ENCODE results near the gene LTA4H.

The LTA4H gene

GRCh38 chr12:95955549-95956159 lies 79.7 kb downstream of the LTA4H start:
- no peak for ATAC-seq
- TF ChIP-seq ZFP3 (CRISPR knock-in tag; IDR thresholded peaks at IDR 0.05), result no peak
- no peak for TF ChIP-seq GLIS3 (CRISPR knock-in tag; IDR thresholded peaks at IDR 0.05)
- TF ChIP-seq SNAI2 (CRISPR knock-in tag; IDR thresholded peaks at IDR 0.05), result no peak
- no peak for TF ChIP-seq ZNF8 (CRISPR knock-in tag; IDR thresholded peaks at IDR 0.05)
- no peak for TF ChIP-seq PPARA (CRISPR knock-in tag; IDR thresholded peaks at IDR 0.05; ENCODE audit: borderline replicate concordance)
- no peak for TF ChIP-seq TOX (CRISPR knock-in tag; IDR thresholded peaks at IDR 0.05; ENCODE audit: borderline replicate concordance)
- no peak for TF ChIP-seq TSHZ2 (CRISPR knock-in tag; IDR thresholded peaks at IDR 0.05)
- no peak for TF ChIP-seq BACH2 (CRISPR knock-in tag; IDR thresholded peaks at IDR 0.05; ENCODE audit: borderline replicate concordance)
- no peak for TF ChIP-seq POU6F1 (CRISPR knock-in tag; IDR thresholded peaks at IDR 0.05; ENCODE audit: borderline replicate concordance, low read depth)
- no peak for TF ChIP-seq CSDC2 (CRISPR knock-in tag; IDR thresholded peaks at IDR 0.05)
- no peak for TF ChIP-seq RARB (CRISPR knock-in tag; IDR thresholded peaks at IDR 0.05)
- no peak for TF ChIP-seq ZNF565 (CRISPR knock-in tag; conservative IDR thresholded peaks at IDR 0.05; ENCODE audit: low read depth)
- TF ChIP-seq, protein P1, sequence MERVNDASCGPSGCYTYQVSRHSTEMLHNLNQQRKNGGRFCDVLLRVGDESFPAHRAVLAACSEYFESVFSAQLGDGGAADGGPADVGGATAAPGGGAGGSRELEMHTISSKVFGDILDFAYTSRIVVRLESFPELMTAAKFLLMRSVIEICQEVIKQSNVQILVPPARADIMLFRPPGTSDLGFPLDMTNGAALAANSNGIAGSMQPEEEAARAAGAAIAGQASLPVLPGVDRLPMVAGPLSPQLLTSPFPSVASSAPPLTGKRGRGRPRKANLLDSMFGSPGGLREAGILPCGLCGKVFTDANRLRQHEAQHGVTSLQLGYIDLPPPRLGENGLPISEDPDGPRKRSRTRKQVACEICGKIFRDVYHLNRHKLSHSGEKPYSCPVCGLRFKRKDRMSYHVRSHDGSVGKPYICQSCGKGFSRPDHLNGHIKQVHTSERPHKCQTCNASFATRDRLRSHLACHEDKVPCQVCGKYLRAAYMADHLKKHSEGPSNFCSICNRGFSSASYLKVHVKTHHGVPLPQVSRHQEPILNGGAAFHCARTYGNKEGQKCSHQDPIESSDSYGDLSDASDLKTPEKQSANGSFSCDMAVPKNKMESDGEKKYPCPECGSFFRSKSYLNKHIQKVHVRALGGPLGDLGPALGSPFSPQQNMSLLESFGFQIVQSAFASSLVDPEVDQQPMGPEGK (CRISPR knock-in tag; IDR thresholded peaks at IDR 0.05; ENCODE audit: borderline replicate concordance), result no peak

DNA sequence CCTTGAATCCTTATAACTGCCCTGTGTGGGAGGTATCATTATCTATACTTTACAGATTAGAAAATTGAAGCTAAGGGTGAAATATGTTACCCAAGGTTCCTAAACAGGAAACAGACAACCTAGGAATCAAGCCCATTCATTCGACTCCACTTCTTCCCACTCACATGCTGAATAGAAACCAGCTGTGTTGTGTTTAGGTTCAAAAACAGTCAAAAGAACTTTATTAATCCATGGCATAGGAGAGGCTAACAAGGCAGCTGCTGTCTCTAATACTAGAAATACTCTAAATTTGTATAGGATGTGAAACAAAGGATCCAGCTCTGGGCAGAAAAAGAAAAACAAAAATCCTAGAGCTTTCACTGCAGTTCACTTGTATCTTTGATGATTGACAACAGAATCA lies 82.4 kb downstream of the LTA4H start:
- TF ChIP-seq PPARA (CRISPR knock-in tag; IDR thresholded peaks at IDR 0.05; ENCODE audit: borderline replicate concordance) (no peak), BACH2 (CRISPR knock-in tag; IDR thresholded peaks at IDR 0.05; ENCODE audit: borderline replicate concordance) (no peak), ISL1 (CRISPR knock-in tag; IDR thresholded peaks at IDR 0.05) (no peak), ZFP30 (CRISPR knock-in tag; IDR thresholded peaks at IDR 0.05) (no peak), OSR1 (CRISPR knock-in tag; IDR thresholded peaks at IDR 0.05) (no peak), SNAI2 (CRISPR knock-in tag; IDR thresholded peaks at IDR 0.05) (no peak), TOX (CRISPR knock-in tag; IDR thresholded peaks at IDR 0.05; ENCODE audit: borderline replicate concordance) (no peak), ZNF8 (CRISPR knock-in tag; IDR thresholded peaks at IDR 0.05) (no peak), ZFP3 (CRISPR knock-in tag; IDR thresholded peaks at IDR 0.05) (no peak), ZNF70 (CRISPR knock-in tag; IDR thresholded peaks at IDR 0.05) (no peak)
- TF ChIP-seq, protein P1 (CRISPR knock-in tag; IDR thresholded peaks at IDR 0.05; ENCODE audit: borderline replicate concordance), result no peak
- no peak for ATAC-seq

DNA sequence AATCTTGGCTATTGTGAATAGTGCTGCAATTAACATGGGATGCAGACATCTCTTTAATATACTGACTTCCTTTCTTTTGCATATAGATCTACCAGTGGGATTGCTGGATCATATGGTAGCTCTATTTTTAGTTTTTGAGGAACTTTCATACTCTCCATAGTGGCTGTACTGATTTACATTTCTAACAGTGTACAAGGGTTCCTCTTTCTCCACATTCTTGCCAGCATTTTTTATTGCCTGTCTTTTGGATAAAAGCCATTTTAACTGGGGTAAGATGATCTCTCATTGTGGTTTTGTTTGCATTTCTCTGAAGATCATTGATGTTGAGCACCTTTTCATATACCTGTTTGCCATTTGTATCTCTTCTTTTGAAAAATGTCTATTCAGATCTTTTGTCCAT lies 83.9 kb downstream of the LTA4H start:
- no peak for ATAC-seq
- TF ChIP-seq GLIS3 (CRISPR knock-in tag; IDR thresholded peaks at IDR 0.05) (no peak), ZC3H10 (CRISPR knock-in tag; IDR thresholded peaks at IDR 0.05) (no peak), CSDC2 (CRISPR knock-in tag; IDR thresholded peaks at IDR 0.05) (no peak), TCF4 (CRISPR knock-in tag; IDR thresholded peaks at IDR 0.05; ENCODE audit: borderline replicate concordance) (no peak), BACH2 (CRISPR knock-in tag; IDR thresholded peaks at IDR 0.05; ENCODE audit: borderline replicate concordance) (no peak), PPARA (CRISPR knock-in tag; IDR thresholded peaks at IDR 0.05; ENCODE audit: borderline replicate concordance) (no peak), ZNF8 (CRISPR knock-in tag; IDR thresholded peaks at IDR 0.05) (no peak), ZNF565 (CRISPR knock-in tag; conservative IDR thresholded peaks at IDR 0.05; ENCODE audit: low read depth) (no peak), TSHZ2 (CRISPR knock-in tag; IDR thresholded peaks at IDR 0.05) (no peak), ESRRG (CRISPR knock-in tag; IDR thresholded peaks at IDR 0.05) (no peak), SNAI2 (CRISPR knock-in tag; IDR thresholded peaks at IDR 0.05) (no peak), ZFP3 (CRISPR knock-in tag; IDR thresholded peaks at IDR 0.05) (no peak)
- TF ChIP-seq, protein P1 (CRISPR knock-in tag; IDR thresholded peaks at IDR 0.05; ENCODE audit: borderline replicate concordance), result no peak
